DOHH2 (cell line): ENCODE data around the gene MFRP.

Experiments
- H3F3A ChIP-seq: fragments of 200-600 bp; sonication (generic), shearing (Covaris generic); 2 replicates; pipeline ENCODE4 v1.6.0; 2016; ENCODE audit warnings: antibody characterized with exemption, mild to moderate bottlenecking; ENCODE audit not compliant: control insufficient read depth, insufficient read depth
- H3K27ac ChIP-seq: fragments of 200-600 bp; sonication (generic); 2 replicates; pipeline ENCODE4 v1.5.1; 2014; ENCODE audit warnings: low read depth, mild to moderate bottlenecking, low read length, moderate library complexity
- H3K27me3 ChIP-seq: fragments of 200-600 bp; sonication (generic); 2 replicates; pipeline ENCODE4 v1.6.1; 2014; ENCODE audit warnings: mild to moderate bottlenecking, low read length, mixed read lengths; ENCODE audit not compliant: control insufficient read depth
- H3K36me3 ChIP-seq: fragments of 200-600 bp; sonication (generic); 2 replicates; pipeline ENCODE4 v1.6.1; 2014; ENCODE audit warnings: mild to moderate bottlenecking, low read length, moderate library complexity, mixed read lengths; ENCODE audit not compliant: control insufficient read depth
- H3K4me1 ChIP-seq: fragments of 200-600 bp; sonication (generic); 2 replicates; pipeline ENCODE4 v1.6.1; 2014; ENCODE audit warnings: mild to moderate bottlenecking, low read length, mixed read lengths; ENCODE audit not compliant: control insufficient read depth
- H3K4me2 ChIP-seq: fragments of 200-600 bp; sonication (generic); 2 replicates; pipeline ENCODE4 v1.6.0; 2014; ENCODE audit warnings: mild to moderate bottlenecking, low read length, moderate library complexity
- H3K4me3 ChIP-seq: fragments of 200-600 bp; sonication (generic); 2 replicates; pipeline ENCODE4 v1.5.1; 2014; ENCODE audit warnings: mild to moderate bottlenecking, low read length, mixed read lengths
- H3K79me2 ChIP-seq: fragments of 200-600 bp; sonication (generic); 2 replicates; pipeline ENCODE4 v1.6.1; 2014; ENCODE audit warnings: mild to moderate bottlenecking, low read length, mixed read lengths; ENCODE audit not compliant: control insufficient read depth
- H3K9me2 ChIP-seq: fragments of 200-600 bp; sonication (generic); replicated peaks from 2 replicates; pipeline ENCODE4 v1.6.1; 2014; ENCODE audit warnings: mild to moderate bottlenecking, low read length, mixed read lengths; ENCODE audit not compliant: control insufficient read depth
- H3K9me3 ChIP-seq: fragments of 200-600 bp; sonication (generic); 2 replicates; pipeline ENCODE4 v1.6.1; 2014; ENCODE audit warnings: antibody characterized with exemption, low read length, mixed read lengths; ENCODE audit not compliant: control insufficient read depth, insufficient read depth
- H4K20me1 ChIP-seq: fragments of 200-600 bp; sonication (generic); 2 replicates; pipeline ENCODE4 v1.6.0; 2014; ENCODE audit warnings: low read depth, mild to moderate bottlenecking, antibody characterized with exemption, low read length, moderate library complexity; ENCODE audit not compliant: control insufficient read depth, insufficient read depth
- CTCF ChIP-seq: fragments of 200-600 bp; sonication (generic); IDR thresholded peaks from one replicate; pipeline ENCODE4 v1.5.1; 2014; ENCODE audit warnings: antibody characterized with exemption, mild to moderate bottlenecking, low read depth, low read length; ENCODE audit not compliant: poor library complexity, severe bottlenecking
- EZH2phosphoT487 ChIP-seq: fragments of 200-600 bp; sonication (generic); IDR thresholded peaks from 2 replicates; pipeline ENCODE4 v1.6.1; 2017; ENCODE audit warnings: borderline replicate concordance, mild to moderate bottlenecking, antibody characterized with exemption, low read length, moderate library complexity, mixed read lengths

The MFRP gene

GRCh38 chr11:119373059-119373920, 26.8 kb upstream of the MFRP start:
- TF ChIP-seq EZH2phosphoT487 (no peak), CTCF (no peak)
- peak overlapping the region; percentile 20; the same call in 1 of the 2 replicates for H3K4me3 ChIP-seq
- 0 out of 2 replicates have a peak, but pooled peaks cover 3% of the 10 kb centered on the region for H3F3A ChIP-seq
- H3K36me3 ChIP-seq = no peaks in the 10 kb centered on the region
- peaks cover 81% of the 10 kb centered on the region for H3K4me1 ChIP-seq
- no peaks in the 10 kb centered on the region for H3K79me2 ChIP-seq
- no peaks in the 10 kb centered on the region for H3K27me3 ChIP-seq
- no peaks in the 10 kb centered on the region for H4K20me1 ChIP-seq
- H3K9me2 ChIP-seq = no peaks in the 10 kb centered on the region
- H3K27ac ChIP-seq = peak overlapping the region; percentile 31; the same call in 1 of the 2 replicates
- no peaks in the 10 kb centered on the region for H3K9me3 ChIP-seq
- H3K4me2 ChIP-seq = peak overlapping the region; percentile 51

GRCh38 chr11:119372260-119373058, 26.0 kb upstream of the MFRP start:
- TF ChIP-seq EZH2phosphoT487 (no peak), CTCF (no peak)
- H3K27ac ChIP-seq = no peak overlapping the region
- peaks cover 81% of the 10 kb centered on the region for H3K4me1 ChIP-seq

GRCh38 chr11:119371778-119372182, 25.3 kb upstream of the MFRP start:
- H3K4me1 ChIP-seq = peaks cover 82% of the 10 kb centered on the region
- no peaks in the 10 kb centered on the region for H3K36me3 ChIP-seq

More at GRCh38 chr11:119372260-119373058, 26.0 kb upstream of the MFRP start:
- Histone ChIP-seq H4K20me1 (no peaks in the 10 kb centered on the region), H3K36me3 (no peaks in the 10 kb centered on the region), H3K4me2 (no peak overlapping the region), H3K9me3 (no peaks in the 10 kb centered on the region), H3K79me2 (no peaks in the 10 kb centered on the region), H3K9me2 (no peaks in the 10 kb centered on the region), H3F3A (0 out of 2 replicates have a peak, but pooled peaks cover 3% of the 10 kb centered on the region), H3K27me3 (no peaks in the 10 kb centered on the region), H3K4me3 (no peak overlapping the region)

More at GRCh38 chr11:119371778-119372182, 25.3 kb upstream of the MFRP start:
- Histone ChIP-seq H3K9me3 (no peaks in the 10 kb centered on the region), H3F3A (0 out of 2 replicates have a peak, but pooled peaks cover 3% of the 10 kb centered on the region), H3K4me2 (no peak overlapping the region; the same call in 1 of the 2 replicates), H4K20me1 (no peaks in the 10 kb centered on the region), H3K79me2 (no peaks in the 10 kb centered on the region), H3K27me3 (no peaks in the 10 kb centered on the region), H3K27ac (no peak overlapping the region), H3K4me3 (no peak overlapping the region), H3K9me2 (no peaks in the 10 kb centered on the region)
- TF ChIP-seq EZH2phosphoT487 (no peak), CTCF (peak; percentile 49)
